Esophagus muscularis mucosa (tissue), 4 donors: ENCODE results near the gene SKIL. TPM values are rescaled to one million over a fixed set of nuclear protein-coding genes. Genes with fewer than 3 reads are reported as not detected.

Source experiments
- DNase-seq: peaks from one replicate; pipeline ENCODE4 v3.0.0-alpha.2; 2017; ENCODE audit errors: extremely low spot score
- H3K27ac ChIP-seq, 4 donors: fragments of 200-600 bp; sonication (generic); replicated peaks in 1 of 4; 1 replicate in 3 of 4; 2 replicates in 1 of 4; pipeline ENCODE4 v1.5.1; 2016 to 2019; ENCODE audit warnings: mild to moderate bottlenecking in 1 of 4
- H3K27me3 ChIP-seq, 4 donors: fragments of 200-600 bp; sonication (generic); one replicate each; pipeline versions ENCODE4 v1.5.1 to v1.6.0; 2016 to 2019
- H3K36me3 ChIP-seq, 4 donors: fragments of 200-600 bp; sonication (generic); one replicate each; pipeline ENCODE4 v1.5.1; 2016 to 2019
- H3K4me1 ChIP-seq, 4 donors: fragments of 200-600 bp; sonication (generic); one replicate each; pipeline ENCODE4 v1.5.1; 2016 to 2019
- H3K4me3 ChIP-seq, 4 donors: fragments of 200-600 bp; sonication (generic); 1 replicate in 2 of 4; 2 replicates in 2 of 4; pipeline ENCODE4 v1.5.1; 2016 to 2019; ENCODE audit warnings: mild to moderate bottlenecking in 4 of 4, moderate library complexity in 1 of 4
- H3K9me3 ChIP-seq, 4 donors: fragments of 200-600 bp; sonication (generic); 1 replicate in 3 of 4; 2 replicates in 1 of 4; pipeline ENCODE4 v1.5.1; 2016 to 2019
- CTCF ChIP-seq, 3 experiments: fragments of 200-600 bp in 2 of 3; fragments of 450-650 bp in 1 of 3; sonication (generic) in 2 of 3; IDR thresholded peaks; one replicate each; pipeline ENCODE4 v1.5.1; 2017 to 2019; ENCODE audit warnings: antibody characterized with exemption in 3 of 3, mild to moderate bottlenecking in 2 of 3, moderate library complexity in 1 of 3
- EP300 ChIP-seq: sonication (generic); formaldehyde crosslinking; IDR thresholded peaks from one replicate; pipeline ENCODE4 v1.6.1; 2017; ENCODE audit warnings: antibody characterized with exemption
- POLR2A ChIP-seq: fragments of 450-650 bp; IDR thresholded peaks from one replicate; pipeline ENCODE4 v1.6.1; 2017; ENCODE audit warnings: antibody characterized with exemption, moderate library complexity, mild to moderate bottlenecking, low read depth
- POLR2AphosphoS5 ChIP-seq, 2 donors: sonication (generic); formaldehyde crosslinking; IDR thresholded peaks; one replicate each; pipeline ENCODE4 v1.6.1; 2017; ENCODE audit warnings: antibody characterized with exemption in 2 of 2
- WGBS: methylation state at CpG from one replicate; pipeline ENCODE4 v1.1.5; 2018; 5-methylcytosine and 5-hydroxymethylcytosine counted together
- intact Hi-C: fragments of 100-400 bp; cut with DNase I; formaldehyde crosslinking; loops from one replicate; pipeline ENCODE4 v1.15.1; 2023
- total RNA-seq, 4 donors: library from RNA; depleted of rRNA; stranded (reverse); fragments of >200 nt; gene quantifications; one replicate each; pipeline versions ENCODE4 v1.1.0 to v1.2.1, GENCODE V29; 2016

The SKIL gene
- total RNA-seq, 4 donors from 2014 or later: 34.7 to 54.4 (median 39.5) TPM

DNA sequence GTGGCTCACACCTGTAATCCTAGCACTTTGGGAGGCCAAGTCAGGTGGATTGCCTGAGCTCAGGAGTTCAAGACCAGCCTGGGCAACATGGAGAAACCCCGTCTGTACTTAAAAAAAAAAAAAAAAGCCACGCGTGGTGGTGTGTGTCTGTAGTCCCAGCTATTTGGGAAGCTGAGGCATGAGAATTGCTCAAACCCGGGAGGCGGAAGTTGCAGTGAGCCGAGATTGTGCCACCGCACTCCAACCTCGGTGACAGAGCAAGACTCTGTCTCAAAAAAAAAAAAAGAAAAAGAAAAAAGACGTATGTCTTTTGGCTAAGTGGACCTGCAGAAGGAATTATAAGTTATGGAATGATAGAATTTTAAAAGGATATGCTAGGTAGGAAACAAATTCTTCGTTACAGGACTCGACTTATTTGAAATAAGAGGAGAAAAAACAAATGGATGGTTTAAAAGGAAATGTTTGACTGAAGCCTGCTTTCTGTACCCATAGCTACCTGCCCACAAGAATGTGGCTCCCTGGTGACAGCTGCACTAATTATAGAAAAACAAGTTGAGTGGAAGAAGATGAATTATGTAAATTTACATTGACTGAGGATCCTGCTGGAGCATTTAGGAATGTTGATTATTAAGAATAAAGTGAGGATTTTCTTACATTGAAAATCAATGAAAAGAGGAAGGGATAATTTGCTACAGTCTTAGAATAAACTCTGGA lies 36.0 kb upstream of the SKIL start:
- H3K27ac ChIP-seq: no peak overlapping the region
- no peaks in the 10 kb centered on the region for H3K36me3 ChIP-seq
- no peak overlapping the region for H3K4me3 ChIP-seq
- intact Hi-C loops: no loop called here
- WGBS: 87% methylated on average over 11 of the region's 11 CpGs
- H3K4me1 ChIP-seq: no peaks in the 10 kb centered on the region
- TF ChIP-seq EP300 (no peak), CTCF (IDR thresholded peaks at IDR 0.05) (no peak), POLR2A (no peak), POLR2AphosphoS5 (IDR thresholded peaks at IDR 0.05) (no peak)
- no peak for DNase-seq
- no peaks in the 10 kb centered on the region for H3K9me3 ChIP-seq
- no peaks in the 10 kb centered on the region for H3K27me3 ChIP-seq

- Histone ChIP-seq H3K4me1 (no peaks in the 10 kb centered on the region), H3K9me3 (peaks cover 0 to 4% (median 0%) of the 10 kb centered on the region in 4 donors), H3K4me3 (no peak overlapping the region), H3K27ac (no peak overlapping the region), H3K27me3 (no peaks in the 10 kb centered on the region), H3K36me3 (no peaks in the 10 kb centered on the region)
- TF ChIP-seq POLR2A: no peak
- no peak for TF ChIP-seq POLR2AphosphoS5 (IDR thresholded peaks at IDR 0.05)
- TF ChIP-seq CTCF (IDR thresholded peaks at IDR 0.05): no peak
- TF ChIP-seq EP300: no peak
- no peak for DNase-seq
- 69% methylated on average over 10 of the region's 10 CpGs for WGBS
- intact Hi-C loops: no loop called here
Measured at GRCh38 chr3:170322566-170323269, 34.8 kb upstream of the SKIL start.

DNA sequence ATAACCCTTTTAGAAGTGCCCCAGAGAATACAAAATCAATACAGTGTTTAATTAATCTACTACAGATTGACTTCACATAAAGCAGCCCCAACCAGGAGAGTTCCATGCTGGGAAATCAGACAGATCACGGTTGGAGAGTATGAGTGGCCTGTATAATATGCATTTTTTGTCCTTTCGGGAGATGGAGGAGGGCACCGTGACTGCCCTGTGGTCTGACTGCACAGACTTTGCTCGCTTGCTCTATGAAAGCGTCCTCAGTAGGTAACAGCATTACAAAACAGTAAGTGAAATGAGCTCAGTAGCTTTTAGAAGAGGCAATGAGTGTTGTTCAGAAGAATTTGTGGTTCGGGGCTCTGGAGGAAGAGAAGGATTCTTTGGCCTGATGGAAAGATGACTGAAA lies 34.2 kb upstream of the SKIL start:
- Histone ChIP-seq H3K36me3 (no peaks in the 10 kb centered on the region), H3K9me3 (peaks cover 0 to 5% (median 0%) of the 10 kb centered on the region in 4 donors), H3K27ac (no peak overlapping the region), H3K27me3 (no peaks in the 10 kb centered on the region), H3K4me3 (no peak overlapping the region), H3K4me1 (no peaks in the 10 kb centered on the region)
- intact Hi-C loops: no loop called here
- DNase-seq: no peak
- TF ChIP-seq EP300: no peak
- TF ChIP-seq POLR2A: no peak
- no peak for TF ChIP-seq CTCF (IDR thresholded peaks at IDR 0.05)
- TF ChIP-seq POLR2AphosphoS5 (IDR thresholded peaks at IDR 0.05): no peak
- 89% methylated on average over 6 of the region's 6 CpGs for WGBS

DNA sequence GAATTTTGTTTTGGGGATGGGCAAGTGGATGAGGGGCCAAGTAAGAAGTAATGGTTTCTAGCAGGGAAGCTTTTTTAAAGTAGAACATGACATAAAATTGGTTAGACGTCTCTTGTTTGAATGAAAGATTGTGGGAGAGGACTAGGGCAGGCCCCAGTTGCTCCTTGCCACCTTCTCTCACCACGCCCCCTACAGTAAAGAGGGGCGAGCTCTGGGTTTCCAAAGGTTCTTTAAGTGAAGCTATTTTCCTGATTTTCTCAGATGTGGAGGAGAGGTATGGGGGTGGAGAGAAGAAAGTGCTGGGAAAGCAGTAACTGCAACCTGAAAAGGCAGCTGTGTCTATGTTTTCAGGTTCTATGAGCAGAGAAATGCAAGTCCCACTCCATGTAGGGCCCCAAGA lies 32.6 kb upstream of the SKIL start:
- intact Hi-C loops: no loop called here
- no peak for DNase-seq
- no peaks in the 10 kb centered on the region for H3K36me3 ChIP-seq
- TF ChIP-seq POLR2A (no peak), EP300 (no peak), CTCF (IDR thresholded peaks at IDR 0.05) (no peak), POLR2AphosphoS5 (IDR thresholded peaks at IDR 0.05) (no peak)
- no peaks in the 10 kb centered on the region for H3K27me3 ChIP-seq
- WGBS: 75% methylated on average over 3 of the region's 3 CpGs
- H3K4me1 ChIP-seq: no peaks in the 10 kb centered on the region
- no peak overlapping the region for H3K4me3 ChIP-seq
- peaks cover 0 to 5% (median 0%) of the 10 kb centered on the region in 4 donors for H3K9me3 ChIP-seq
- H3K27ac ChIP-seq: no peak overlapping the region
